GM19438 (cell line): ENCODE data around the gene NDFIP2.
"Not testable (repeated sequence)": the region's sequence is repeated elsewhere in the genome, so short reads cannot be mapped to it uniquely, and the experiment has no call there.

Experiments used
- ATAC-seq: cut with Tn5 transposase; IDR thresholded peaks from one replicate; pipeline ENCODE4 v1.9.1; 2021; ENCODE audit warnings: low read depth; ENCODE audit not compliant: unreplicated experiment

The NDFIP2 gene

DNA sequence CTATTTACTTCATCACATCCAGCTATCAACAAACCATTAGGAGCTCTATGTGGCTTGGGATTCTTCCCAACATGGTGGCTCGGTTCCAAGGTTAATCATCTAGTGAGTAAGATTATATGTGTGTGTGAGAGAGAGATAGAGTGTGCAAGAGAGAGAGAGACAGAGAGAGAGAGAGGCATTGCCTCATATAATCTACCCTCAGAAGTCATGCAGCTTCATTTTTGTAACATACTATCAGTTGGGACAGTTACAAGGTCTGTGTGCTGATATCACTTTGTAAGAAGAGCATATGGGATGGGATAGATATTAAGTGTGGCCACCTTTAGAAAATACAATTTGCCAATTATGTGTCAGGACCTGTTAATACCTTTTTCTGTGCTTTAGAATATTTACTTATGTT is 104.1 kb downstream of the NDFIP2 start:
- no peak for ATAC-seq

DNA sequence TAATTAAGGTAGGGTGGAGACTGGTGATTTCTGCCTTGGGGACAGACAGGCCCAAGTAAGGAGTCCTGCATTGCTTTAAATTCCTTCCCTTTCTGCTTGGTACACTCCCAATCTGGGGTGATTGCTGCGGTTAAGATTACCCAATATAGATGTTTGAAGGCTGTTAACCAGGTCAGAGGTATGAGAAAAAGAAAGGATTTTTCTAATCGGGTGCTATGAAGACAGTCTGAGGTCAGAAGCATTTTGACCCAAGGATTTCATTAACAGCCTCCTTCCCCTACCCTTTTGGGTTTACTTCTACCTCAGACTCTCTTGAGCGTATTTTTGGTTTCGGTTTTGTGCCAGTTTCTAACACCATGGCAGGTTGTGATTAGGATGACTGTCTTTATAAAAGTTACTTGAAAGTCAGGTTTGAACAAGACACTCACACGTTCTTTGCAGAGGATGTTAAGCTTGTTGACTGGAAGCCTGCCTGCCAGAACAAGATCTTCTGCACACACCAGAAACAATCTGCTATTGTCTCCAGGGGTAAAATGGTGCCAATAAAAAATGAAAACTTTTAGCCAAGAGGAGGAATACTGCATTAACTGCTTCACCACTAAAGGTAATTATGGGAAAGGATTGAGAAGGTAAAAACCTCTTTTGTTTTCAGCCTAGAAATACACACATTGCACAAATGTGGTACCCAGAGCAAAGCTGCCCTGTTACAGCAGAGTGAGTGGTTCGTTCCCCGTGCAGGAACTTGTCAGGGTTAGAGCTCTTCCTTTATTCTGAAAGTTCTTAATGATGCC is 108.8 kb downstream of the NDFIP2 start:
- no peak for ATAC-seq

DNA sequence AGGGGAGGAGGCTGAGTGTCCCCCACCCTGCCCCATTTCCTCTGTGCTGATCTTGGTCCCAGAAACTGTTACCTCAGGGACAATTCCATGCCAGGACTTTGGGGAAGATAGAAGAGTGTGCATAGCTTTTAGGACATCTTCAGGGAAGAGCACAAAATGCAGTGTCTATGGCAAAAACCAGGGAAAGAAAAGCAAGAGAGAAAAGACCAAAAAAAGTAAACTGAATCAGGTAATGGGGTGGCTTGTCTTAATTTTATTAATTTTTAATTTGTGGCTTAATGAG is 109.4 kb downstream of the NDFIP2 start:
- no peak for ATAC-seq

DNA sequence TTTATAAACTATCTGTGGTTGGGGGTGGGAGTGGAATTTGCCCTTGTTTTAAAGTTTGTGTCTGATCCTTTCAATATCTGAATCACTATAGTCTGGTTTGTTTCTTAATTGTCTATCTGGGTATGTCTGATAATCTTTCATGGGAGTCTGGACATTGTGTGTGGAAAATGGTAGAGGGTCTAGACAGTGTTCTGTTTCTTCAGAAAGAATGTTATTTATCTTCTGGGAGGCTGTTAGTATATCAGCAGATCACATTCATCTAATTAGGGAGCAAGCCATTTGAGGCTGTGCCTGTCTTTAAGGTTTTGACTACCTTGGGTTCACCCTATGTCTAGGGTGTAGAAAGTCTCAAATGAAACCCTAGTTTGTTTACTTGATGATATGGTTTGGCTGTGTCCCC is 110.5 kb downstream of the NDFIP2 start:
- ATAC-seq: no peak

DNA sequence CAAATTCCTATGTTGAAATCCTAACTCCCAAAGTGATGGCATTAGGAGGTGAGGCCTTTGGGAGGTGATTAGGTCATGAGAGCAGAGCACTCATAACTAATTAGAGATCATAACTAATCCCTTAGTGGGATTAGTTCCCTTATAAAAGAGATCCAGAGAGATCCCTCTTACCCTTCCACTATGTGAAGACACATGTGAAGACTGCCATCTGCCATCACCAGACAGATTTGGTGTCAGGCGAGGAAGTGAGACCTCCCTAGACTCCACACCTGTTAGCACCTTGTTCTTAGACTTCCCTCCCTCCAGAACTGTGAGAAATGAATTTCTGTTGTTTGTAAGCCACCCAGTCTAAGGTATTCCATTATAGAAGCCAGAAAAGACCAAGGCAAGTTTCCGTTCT is 112.2 kb downstream of the NDFIP2 start:
- no peak for ATAC-seq

DNA sequence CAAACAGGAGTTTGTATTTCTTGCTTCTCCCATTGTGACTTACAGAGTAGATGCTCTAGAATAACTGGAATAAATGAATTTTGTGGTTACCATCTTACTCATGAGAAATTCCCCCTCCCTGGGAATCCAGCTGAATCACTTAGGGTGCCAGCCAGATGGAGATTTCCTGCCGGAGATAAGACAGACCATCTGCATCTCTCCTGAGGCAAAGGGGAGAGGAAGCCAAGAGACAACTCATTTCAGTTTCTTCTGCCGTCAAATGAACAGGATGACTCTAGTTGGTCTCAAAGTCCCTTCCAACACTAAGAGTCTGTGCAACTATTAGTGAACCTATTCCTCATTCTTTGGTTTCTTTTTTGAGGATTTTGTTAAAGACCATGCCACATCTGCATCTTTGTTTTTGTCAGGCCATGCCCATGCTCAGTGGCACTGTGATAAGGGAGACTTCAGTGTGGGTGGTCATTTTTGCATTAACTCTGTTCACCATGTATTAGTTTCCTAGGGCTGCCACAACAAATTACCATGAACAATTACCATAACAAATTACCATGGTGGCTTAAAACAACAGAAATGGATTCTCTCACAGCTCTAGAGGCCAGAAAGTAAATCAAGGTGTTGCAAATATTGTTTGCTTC is 112.8 kb downstream of the NDFIP2 start:
- no peak for ATAC-seq

DNA sequence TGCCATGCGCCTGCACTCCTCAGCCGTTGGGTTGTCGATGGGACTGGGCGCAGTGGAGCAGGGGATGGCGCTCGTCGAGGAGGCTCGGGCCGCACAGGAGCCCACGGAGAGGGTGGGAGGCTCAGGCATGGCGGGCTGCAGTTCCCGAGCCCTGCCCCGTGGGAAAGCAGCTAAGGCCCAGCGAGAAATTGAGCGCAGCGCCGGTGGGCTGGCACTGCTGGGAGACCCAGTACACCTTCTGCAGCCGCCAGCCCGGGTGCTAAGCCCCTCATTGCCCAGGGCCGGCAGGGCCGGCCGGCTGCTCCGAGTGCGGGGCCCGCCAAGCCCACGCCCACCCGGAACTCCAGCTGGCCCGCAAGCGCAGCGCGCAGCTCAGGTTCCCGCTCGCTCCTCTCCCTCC is 119.2 kb downstream of the NDFIP2 start:
- not testable (repeated sequence) for ATAC-seq

DNA sequence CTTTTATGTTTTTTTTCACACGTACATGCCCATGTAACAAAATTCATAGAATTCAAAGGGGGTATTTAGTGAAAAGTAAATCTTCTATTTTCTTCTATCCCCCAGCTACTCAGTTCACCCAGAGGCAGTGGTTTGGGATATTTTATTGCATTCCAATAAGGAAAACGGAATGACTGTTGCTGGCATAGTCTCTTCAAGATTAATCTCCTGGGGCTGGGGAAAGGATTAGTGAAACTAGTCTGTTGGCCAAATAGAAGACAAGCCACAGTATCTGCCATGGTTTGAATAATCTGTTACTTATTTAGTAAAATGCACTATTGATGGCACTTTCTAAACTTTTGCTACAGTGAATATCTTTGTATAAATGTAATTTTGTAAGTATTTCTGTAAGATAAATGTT is 122.0 kb downstream of the NDFIP2 start:
- ATAC-seq: no peak

DNA sequence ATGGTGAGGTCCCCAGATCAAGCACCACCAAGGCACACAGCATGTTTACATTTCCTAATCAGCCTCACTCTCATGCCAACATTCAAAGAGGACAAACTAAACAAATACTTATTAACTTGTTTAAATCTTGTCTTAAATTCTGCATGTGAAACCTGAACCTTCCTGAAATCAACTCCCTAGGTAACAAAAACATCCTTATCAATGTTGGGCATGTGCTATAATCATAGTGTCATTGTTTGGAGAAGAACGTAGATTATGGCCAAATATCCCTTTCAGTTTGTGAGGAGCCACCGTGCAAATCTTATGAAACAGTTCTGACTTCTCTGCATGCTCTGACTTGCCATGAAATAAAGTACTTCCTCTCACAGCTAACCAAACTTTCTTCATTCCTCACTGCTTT is 123.8 kb downstream of the NDFIP2 start:
- no peak for ATAC-seq
